C4-2B (cell line): Measurements from ENCODE around the gene DLG1.

Source experiments
- ZFX ChIP-seq: fragments of 450-650 bp; IDR thresholded peaks from 2 replicates; pipeline ENCODE4 v1.6.1; 2017
- TF ChIP-seq, protein P1 (sequence below): fragments of 450-650 bp; conservative IDR thresholded peaks from 2 replicates; pipeline ENCODE4 v1.5.1; 2017; ENCODE audit warnings: mild to moderate bottlenecking

GRCh38 chr3:197011780-197012539 lies 286.5 kb downstream of the DLG1 start:
- TF ChIP-seq, protein P1, sequence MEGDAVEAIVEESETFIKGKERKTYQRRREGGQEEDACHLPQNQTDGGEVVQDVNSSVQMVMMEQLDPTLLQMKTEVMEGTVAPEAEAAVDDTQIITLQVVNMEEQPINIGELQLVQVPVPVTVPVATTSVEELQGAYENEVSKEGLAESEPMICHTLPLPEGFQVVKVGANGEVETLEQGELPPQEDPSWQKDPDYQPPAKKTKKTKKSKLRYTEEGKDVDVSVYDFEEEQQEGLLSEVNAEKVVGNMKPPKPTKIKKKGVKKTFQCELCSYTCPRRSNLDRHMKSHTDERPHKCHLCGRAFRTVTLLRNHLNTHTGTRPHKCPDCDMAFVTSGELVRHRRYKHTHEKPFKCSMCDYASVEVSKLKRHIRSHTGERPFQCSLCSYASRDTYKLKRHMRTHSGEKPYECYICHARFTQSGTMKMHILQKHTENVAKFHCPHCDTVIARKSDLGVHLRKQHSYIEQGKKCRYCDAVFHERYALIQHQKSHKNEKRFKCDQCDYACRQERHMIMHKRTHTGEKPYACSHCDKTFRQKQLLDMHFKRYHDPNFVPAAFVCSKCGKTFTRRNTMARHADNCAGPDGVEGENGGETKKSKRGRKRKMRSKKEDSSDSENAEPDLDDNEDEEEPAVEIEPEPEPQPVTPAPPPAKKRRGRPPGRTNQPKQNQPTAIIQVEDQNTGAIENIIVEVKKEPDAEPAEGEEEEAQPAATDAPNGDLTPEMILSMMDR, result no peak
- no peak for TF ChIP-seq ZFX
